Stimulated activated CD8-positive, alpha-beta memory T cell treated with anti-CD3 and anti-CD28 coated beads, Interleukin-4, amount 100 ng/mL, for 4 hours (primary cell): ENCODE results near the gene SMIM14.
"Not testable (repeated sequence)": the region's sequence is repeated elsewhere in the genome, so short reads cannot be mapped to it uniquely, and the experiment has no call there.

Experiments
- DNase-seq, 2 donors: peaks; one replicate each; pipeline ENCODE4 v3.0.0-alpha.2; 2020; ENCODE audit warnings: low read depth in 2 of 2, low spot score in 1 of 2

SMIM14 gene

DNA sequence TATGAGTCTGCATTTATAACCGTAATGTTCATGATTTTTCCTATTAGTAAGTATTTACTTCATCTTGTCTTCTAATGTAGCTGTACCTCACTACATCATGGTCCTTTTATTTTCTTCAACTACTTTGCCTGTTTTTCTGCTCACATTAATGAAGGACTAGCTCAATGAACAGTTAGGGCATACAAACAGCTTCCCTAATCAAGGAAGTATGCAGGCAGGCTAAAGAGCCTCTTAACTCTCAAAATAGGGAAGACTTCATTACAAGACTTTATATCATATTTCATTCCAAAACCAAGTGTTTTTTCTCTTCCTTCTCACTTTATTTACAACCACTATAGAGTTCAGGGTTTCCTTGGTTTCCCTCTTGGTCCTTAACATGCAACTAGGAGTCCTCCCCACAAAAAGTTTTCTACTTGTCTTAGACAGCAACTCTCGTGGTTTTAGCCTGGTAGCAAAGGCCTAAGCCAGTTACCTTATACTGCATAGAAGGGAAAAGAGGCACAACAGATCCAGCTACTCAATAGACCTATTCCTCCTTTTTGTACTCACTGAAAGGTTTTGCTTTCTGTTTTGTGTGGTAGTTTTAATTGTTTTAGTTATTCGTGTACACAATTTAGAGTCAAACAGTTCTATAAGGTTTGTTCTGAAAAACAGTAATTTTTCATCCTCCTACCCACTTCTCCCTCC, 40.8 kb downstream of the SMIM14 start:
- DNase-seq = no peak

DNA sequence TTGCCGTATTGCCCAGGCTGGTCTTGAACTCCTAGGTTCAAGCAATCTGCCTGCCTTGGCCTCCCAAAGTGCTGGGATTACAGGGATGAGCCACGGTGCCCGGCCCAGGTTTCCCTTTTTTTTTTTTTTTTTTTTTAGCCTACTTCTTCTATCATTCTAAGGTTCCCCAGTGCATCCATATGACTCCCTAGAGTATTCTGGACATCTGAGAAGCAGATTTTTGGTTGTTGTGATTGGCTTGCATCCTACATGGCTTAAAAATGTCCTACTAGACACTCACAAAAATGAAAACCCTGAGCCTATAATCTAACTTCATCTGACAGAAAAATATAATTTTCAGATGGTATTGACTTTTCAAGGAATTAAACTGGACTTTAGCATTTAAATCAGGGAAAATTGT, 41.7 kb downstream of the SMIM14 start:
- no peak for DNase-seq

DNA sequence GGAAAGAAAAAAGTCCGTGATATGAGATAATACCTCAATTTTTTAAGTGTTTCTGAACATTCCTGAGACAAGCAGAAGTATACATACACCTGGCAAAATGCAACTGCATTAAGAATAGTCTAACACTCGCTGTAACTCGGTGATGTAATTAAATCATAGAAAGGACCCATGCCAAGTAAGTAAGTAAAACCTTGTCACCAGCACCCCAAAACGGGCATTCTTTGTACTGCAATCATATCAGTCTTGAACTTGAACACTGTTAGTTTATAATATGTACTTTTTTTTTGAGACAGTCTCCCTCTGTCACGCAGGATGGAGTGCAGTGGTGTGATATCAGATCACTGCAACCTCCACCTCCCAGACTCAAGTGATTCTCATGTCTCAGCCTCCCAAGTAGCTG, 47.4 kb downstream of the SMIM14 start:
- DNase-seq = no peak

DNA sequence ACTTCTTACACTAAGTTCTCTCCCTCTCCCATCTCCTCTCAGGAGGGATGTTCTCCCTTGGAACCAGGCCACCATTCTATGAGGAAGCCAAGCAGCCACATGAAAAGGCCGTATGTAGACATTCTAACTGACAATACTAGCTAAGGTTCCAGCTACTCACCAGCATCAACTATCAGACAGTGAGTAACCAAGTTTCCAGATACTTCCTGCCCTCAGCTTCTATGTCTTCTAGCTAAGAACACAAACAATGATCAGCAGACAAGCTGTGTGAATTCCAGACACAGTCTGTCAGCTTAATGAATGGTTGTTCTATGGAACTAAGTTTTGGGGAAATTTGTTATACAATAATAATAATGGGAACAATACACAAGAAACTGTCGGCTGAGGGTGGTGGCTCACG, 50.8 kb downstream of the SMIM14 start:
- no peak for DNase-seq

DNA sequence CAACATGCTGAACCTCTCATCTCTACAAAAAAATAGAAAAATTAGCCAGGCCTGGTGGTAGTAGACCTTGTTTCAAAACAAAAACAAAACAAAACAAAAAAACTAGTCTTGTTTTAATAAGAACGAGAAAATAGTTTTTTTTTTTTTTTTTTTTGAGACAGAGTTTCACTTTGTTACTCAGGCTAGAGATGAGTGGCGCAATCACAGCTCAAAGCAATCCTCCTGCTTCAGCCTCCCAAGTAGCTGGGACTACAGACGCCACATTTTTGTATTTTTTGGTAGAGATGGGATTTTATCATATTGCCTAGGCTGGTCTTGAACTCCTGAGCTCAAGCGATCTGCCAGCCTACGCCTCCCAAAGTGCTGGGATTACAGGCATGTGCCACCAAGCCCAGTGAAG, 63.7 kb downstream of the SMIM14 start:
- no peak for DNase-seq

DNA sequence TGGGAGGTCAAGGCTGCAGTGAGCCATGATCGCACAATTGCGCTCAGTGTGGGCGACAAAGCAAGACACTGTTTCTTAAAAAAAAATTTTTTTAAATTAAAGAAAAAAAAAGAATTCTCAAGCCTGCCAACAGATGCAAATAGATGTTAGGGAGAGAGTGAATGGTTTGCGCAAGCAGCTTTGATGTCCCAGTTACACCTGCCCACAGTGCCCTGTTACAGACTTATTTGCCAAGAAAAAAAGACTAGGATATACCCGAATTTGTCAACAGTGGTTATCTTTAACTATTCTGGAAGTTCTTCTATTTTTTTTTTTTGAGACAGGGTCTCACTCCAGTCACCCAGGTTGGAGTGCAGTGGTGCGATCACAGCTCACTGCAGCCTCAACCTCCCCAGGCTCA, 67.2 kb downstream of the SMIM14 start:
- DNase-seq = no peak

DNA sequence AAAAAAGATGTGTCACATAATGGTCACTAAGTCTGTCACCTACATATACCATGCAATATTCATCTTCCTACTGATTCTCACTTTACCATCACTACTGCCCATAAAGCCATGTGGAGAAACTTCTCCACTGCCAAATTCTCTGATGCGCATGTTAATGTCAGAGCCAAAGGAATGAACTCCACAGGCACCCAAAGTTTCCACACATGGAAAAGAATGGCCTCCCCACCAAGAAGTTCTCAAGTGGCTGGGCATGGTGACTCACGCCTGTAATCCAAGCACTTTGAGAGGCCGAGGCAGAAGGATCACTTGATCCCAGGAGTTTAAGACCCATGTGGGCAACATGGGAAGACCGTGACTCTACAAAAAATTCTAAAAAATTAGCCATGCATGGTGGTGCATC, 67.6 kb downstream of the SMIM14 start:
- DNase-seq = no peak

DNA sequence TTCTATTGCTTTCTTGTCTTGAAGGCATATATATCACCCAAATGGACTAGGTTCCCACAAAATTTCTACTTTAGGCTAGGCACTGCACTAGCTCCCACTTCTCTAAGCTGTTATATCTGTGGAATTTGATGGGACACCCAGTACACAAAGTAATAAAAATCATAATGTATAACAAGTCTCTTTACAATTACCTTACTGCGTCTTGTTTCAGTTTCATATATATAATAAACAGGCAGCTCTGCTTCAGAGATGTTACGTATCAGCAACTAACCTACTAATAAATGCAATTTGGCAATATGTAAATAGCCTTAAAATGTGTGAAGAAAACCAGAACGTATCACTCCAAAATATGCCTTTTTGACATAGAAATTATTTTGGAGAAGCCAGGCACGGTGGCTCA, 69.5 kb downstream of the SMIM14 start:
- DNase-seq = no peak

DNA sequence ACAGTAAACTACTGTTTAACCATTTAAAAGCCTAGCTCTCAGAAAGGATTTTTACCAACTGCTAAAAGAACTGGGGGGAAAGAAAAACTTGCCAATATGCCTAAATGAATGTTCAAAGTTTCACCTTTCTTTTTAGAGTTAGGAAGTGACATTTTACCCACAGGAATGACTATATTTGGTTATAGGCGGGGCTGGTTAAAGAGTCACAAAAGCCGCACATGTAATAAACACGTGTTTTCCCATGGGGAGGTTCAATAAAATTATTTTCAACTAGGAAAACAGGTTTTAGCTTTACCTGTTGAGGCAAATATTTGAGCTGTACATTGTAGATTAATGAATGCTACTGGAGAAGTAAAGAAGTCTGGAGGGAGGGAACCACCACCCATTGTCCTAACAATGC, 69.9 kb downstream of the SMIM14 start:
- no peak for DNase-seq

DNA sequence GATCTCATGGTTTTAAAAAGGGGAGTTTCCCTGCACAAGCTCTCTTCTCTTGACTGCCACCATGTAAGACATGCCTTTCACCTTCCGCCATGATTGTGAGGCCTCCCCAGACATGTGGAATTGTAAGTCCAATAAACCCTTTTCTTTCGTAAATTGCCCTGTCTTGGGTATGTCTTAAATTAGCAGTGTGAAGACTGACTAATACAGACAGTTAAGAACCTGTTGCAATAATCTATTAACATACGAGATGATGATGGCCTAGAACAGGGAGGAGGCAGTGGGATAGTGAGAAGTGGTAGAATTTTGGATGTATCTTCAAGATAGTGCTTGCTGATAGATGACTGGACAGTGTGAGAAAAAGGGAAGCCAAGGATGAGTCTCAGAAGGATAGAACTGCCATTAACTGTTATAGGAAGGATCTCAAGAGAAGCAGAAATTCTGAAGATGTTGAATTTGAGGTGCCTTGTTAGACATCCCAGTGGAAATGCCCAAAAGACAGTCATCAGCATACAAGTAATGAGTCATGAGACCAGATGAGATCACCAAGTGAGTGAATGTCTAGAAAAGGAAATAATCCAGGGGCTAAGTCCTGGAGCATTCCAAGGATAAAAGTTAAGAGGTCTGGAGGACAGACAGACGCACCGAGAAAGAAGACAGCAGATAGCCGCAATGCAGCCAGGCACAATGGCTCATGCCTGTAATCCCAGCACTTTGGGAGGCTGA, 72.6 kb downstream of the SMIM14 start:
- DNase-seq = no peak

DNA sequence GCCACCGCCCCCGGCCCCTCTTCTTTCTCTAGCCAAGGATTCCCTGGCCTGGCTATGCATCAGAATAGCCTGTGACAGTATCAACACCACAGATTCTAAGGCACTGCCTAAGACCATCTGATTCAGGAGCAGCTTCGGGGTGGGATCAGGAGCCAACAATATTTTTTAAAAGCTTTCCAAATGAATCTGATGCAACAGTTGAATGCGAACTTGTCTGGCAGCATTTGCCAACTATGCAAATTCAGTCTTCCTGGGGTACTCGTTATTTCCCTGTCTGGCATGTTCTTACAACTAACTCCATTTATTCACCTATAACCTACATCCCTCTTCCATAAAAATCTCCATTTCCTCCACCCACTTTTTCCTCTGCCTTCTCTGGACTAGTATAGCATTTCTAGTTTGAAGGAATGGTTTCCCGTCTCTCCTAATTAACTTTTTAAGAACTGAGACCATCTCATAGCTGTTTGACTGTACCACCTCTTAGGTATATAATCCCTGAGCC, 75.3 kb downstream of the SMIM14 start:
- no peak for DNase-seq

DNA sequence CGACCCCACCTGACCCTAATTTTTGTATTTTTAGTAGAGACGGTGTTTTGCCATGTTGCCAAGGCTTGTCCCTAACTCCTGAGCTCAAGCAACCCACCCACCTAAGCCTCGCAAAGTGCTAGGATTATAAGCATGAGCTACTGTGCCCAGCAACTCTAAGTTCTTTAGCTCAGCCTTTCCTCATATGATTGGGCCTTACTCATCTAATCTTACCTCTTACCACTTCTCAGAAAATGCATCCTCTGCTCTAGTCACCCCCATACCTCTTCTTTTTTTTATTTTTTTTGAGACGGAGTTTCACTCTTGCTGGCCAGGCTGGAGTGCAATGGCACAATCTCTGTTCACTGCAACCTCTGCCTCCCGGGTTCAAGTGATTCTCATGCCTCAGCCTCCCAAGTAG, 75.9 kb downstream of the SMIM14 start:
- no peak for DNase-seq

DNA sequence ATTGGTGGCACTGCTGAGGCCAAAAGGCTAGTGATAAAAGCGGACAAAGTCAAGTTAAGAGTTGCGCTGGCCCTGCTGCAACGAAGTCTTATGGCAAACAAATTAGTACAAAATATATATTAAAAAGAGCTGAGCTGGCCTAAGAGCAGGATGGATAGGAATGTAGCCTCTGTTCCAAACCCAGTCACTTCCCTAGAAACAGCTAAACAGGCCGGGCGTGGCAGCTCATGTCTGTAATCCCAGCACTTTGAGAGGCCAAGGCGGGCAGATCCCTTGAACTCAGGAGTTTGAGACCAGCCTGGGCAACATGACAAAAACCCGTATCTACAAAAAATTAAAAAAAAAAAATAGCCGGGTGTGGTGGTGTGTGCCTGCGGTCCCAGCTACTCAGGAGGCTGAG, 79.0 kb downstream of the SMIM14 start:
- no peak for DNase-seq

DNA sequence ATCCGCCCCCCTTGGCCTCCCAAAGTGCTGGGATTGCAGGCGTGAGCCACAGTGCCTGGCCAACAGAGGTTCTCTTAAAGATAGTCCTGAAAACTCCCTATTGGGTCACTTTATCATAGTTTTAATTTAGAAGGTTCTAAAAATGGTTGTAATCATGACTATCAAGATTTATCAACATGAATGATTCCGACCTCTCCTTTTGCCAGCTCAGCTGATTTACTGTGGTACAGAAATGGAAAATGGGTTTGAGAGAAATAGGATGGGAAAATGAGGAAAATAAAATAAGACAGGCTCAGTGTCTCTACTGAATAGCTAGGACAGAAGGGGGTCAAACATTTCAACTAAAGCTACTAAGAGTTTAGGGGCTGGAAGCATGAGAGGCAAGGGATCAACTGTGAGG, 83.2 kb downstream of the SMIM14 start:
- no peak for DNase-seq

DNA sequence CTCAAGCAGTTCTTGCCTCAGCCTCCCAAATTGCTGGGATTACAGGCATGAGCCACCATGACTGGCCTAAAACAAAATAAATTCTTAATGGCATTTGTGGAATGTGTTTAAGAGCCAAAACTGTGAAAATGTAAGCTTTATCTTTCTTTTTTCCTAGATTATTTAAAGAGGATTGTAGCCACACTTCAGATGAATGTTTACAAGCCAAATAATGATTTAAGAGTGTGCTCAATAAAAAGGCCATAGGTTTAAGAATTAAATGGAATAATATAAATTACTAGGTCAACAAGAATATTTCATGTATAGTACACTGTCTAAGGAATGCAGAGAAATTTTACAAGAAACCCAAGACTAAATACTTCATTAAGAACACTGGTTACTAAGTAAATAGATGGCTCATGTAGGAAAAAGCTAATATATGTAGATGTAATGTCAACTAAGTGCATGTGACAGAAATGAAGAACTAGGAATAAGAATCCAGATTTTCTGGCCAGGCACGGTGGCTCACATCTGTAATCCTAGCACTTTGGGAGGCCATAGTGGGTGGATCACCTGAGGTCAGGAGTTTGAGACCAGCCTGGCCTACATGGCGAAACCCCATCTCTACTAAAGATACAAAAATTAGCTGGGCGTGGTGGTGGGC, 90.1 kb downstream of the SMIM14 start:
- no peak for DNase-seq

DNA sequence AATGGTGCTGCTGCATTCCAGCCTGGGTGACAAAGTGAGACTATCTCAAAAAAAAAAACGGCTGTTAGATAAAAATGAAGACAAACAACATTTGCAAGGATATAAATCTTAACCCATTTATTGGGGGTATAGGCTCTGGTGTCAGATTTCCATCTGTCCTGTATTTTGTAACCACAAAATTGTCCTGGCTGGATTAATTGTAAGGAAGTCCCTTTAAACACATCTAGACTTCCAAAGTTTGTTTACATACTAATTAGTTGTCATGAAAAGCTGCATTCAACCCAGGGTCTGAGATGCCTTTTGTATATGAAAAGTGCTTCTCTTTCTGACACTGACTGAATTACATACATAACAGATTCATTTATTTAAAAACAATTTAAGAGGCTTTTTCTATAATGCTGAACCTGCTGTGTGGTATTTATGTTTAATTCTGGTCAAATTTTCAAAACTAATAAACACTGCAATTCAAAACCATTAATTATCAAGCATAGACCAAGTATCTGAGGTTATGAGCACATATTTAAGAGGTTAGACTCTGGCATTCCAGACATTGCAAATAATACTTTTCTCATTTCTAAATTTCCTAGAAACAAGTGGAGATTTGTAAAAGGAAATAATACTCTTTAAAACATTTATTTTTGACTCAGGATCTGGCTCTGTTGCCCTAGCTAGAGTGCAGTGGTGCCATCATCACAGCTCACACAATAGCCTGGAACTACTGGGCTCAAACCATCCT, 93.9 kb downstream of the SMIM14 start:
- DNase-seq = no peak

DNA sequence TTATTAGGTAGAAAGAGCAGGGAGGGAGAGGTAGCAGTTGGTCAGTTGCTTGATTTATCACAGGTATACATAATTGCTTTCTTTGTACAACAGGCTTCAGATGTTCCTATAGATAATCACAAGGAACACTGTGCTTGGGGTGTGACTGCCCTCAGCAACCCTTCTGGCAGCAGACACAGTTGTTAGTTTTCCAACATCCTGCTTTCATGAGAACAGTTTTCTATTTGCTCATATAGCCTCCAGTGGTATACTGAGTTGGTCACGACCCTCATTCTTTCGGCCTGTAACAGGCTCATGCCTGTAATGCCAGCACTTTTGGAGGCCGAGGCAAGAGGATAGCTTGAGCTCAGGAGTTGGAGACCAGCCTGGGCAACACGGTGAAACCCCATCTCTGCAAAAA, 94.6 kb downstream of the SMIM14 start:
- DNase-seq = not testable (repeated sequence)

DNA sequence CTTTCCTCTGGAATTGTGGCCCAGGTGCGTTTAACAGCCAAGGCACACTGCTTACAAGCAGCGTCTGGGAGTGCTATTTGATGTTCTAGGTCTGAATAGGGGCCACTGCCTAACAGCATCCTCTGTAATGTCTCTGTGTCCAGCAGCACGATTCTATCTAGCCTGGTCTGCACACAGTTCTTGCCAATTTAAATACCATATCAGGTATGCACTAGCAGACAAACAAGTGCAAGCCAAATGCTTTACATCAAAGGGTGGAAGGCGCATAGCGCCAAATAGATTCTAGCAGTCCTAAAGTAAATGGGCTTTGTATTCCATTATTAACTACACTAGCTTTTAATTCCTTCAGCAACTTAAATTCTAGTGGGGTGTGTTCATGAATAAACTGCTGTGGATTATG, 95.6 kb downstream of the SMIM14 start:
- DNase-seq = no peak

DNA sequence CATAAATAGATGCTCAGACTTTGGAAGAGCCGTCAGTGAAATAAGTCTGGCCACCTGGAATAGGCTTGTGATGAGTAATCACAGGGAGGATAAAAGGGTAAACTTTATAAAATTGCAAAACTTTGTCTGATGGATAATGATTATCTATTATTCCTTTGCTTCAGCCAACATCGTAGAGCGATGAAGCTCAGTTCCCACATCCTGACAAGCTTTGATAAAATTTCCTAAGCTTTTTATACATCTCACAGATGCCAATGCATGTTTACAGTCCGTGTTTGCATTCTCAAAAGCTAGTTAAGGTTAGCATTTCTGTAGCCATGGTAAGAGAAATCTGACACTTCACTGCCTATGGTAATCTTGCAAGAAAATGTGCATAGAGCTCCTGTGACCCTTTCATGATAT, 96.1 kb downstream of the SMIM14 start:
- DNase-seq = no peak

DNA sequence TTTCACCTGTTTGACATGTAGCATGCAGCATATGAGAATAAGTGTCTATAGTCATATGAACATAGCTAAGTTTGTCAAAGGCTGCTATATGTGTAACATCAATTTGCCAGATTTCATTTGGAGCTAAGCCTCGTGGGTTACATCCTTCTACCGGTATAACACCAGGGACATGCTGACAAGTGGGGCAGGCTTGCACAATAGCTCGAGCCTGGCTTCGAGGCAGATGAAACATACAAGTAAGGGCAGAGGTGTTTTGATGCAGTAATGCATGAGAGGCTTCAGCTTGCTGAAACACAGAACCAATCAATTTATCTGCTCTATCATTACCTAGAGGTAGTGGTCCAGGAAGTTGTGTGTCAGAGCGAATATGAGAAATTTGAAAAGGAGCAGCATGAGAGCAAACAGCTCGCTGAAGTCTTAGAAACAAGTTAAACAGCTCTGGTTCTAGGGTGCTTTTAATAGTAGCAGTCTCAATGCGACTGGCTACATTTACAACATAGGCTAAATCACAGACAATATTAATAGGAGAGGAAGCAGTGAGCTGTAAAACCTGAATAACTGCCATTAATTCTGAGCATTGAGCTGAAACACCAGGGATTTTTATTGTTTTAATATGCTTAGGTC, 96.6 kb downstream of the SMIM14 start:
- no peak for DNase-seq

DNA sequence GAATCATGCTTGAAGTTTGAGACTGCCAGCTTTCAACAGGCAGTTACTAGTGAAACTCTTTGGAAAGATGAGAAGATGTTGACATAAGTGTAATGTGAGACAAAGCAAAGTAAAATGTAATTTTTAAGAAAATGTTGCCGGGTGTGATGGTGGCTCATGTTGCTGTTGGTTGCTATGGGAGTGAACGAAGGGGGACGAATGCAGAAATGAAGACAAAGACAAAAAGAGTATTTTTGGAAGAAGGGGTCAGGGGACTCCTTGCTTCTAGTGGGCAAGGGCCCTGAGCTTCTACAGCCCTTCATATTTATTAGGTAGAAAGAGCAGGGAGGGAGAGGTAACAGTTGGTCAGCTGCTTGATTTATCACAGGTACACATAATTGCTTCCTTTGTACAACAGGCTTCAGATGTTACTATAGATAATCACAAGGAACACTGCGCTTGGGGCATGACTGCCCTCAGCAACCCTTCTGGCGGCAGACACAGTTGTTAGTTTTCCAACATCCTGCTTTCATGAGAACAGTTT, 99.5 kb downstream of the SMIM14 start:
- DNase-seq = no peak
